SK-N-SH treated with all-trans-retinoic acid at 6 μM for 48 hours (cell line): ENCODE results near the gene BCAS2.
"Not testable (repeated sequence)": the region's sequence is repeated elsewhere in the genome, so short reads cannot be mapped to it uniquely, and the experiment has no call there.

Experiments
- ATAC-seq: fragments of 200-7000 bp; cut with Tn5 transposase; 3 replicates; pipeline ENCODE4 v1.9.1; 2020; ENCODE audit warnings: mild to moderate bottlenecking, moderate library complexity
- ARNTL ChIP-seq: fragments of 450-650 bp; formaldehyde crosslinking; IDR thresholded peaks from 2 replicates; pipeline ENCODE4 v1.5.0; 2020; ENCODE audit warnings: low read depth, mild to moderate bottlenecking, moderate library complexity, borderline replicate concordance
- BACH2 ChIP-seq: fragments of 250-450 bp; sonication (Bioruptor Pico); IDR thresholded peaks from 2 replicates; pipeline ENCODE4 v1.9.0; 2021; ENCODE audit warnings: mild to moderate bottlenecking, borderline replicate concordance
- CSDC2 ChIP-seq: fragments of 250-450 bp; sonication (Bioruptor Pico); IDR thresholded peaks from 2 replicates; pipeline ENCODE4 v1.5.0; 2020; ENCODE audit warnings: mild to moderate bottlenecking, moderate library complexity
- ESRRG ChIP-seq: fragments of 250-450 bp; sonication (Bioruptor Pico); IDR thresholded peaks from 2 replicates; pipeline ENCODE4 v1.6.1; 2021; ENCODE audit warnings: mild to moderate bottlenecking
- GLIS3 ChIP-seq: fragments of 250-450 bp; sonication (Bioruptor Pico); IDR thresholded peaks from 2 replicates; pipeline ENCODE4 v1.5.0; 2020; ENCODE audit warnings: mild to moderate bottlenecking, moderate library complexity
- ISL1 ChIP-seq: fragments of 250-450 bp; sonication (Bioruptor Pico); IDR thresholded peaks from 2 replicates; pipeline ENCODE4 v2.1.2; 2022; ENCODE audit warnings: mild to moderate bottlenecking, moderate library complexity
- OSR1 ChIP-seq: fragments of 250-450 bp; sonication (Bioruptor Pico); IDR thresholded peaks from 2 replicates; pipeline ENCODE4 v1.8.0; 2022; ENCODE audit warnings: moderate library complexity, mild to moderate bottlenecking, inconsistent platforms
- PPARA ChIP-seq: fragments of 250-450 bp; sonication (Bioruptor Pico); IDR thresholded peaks from 2 replicates; pipeline ENCODE4 v1.5.0; 2020; ENCODE audit warnings: mild to moderate bottlenecking, borderline replicate concordance
- RARB ChIP-seq: fragments of 250-450 bp; sonication (Bioruptor Pico); IDR thresholded peaks from 2 replicates; pipeline ENCODE4 v1.8.0; 2021; ENCODE audit warnings: mild to moderate bottlenecking, moderate library complexity
- SNAI2 ChIP-seq: fragments of 250-450 bp; sonication (Bioruptor Pico); IDR thresholded peaks from 2 replicates; pipeline ENCODE4 v1.5.0; 2020; ENCODE audit warnings: mild to moderate bottlenecking, moderate library complexity
- TCF4 ChIP-seq: fragments of 250-450 bp; sonication (Bioruptor Pico); IDR thresholded peaks from 2 replicates; pipeline ENCODE4 v1.8.0; 2021; ENCODE audit warnings: mild to moderate bottlenecking, moderate library complexity, borderline replicate concordance
- TOX ChIP-seq: fragments of 250-450 bp; sonication (Bioruptor Pico); IDR thresholded peaks from 2 replicates; pipeline ENCODE4 v1.8.0; 2021; ENCODE audit warnings: mild to moderate bottlenecking, moderate library complexity, borderline replicate concordance
- ZC3H10 ChIP-seq: fragments of 250-450 bp; sonication (Bioruptor Pico); IDR thresholded peaks from 2 replicates; pipeline ENCODE4 v1.5.1; 2021; ENCODE audit warnings: mild to moderate bottlenecking, moderate library complexity
- ZFP3 ChIP-seq: fragments of 250-450 bp; sonication (Bioruptor Pico); IDR thresholded peaks from 2 replicates; pipeline ENCODE4 v1.5.0; 2020; ENCODE audit warnings: mild to moderate bottlenecking, moderate library complexity
- ZFP30 ChIP-seq: fragments of 450-650 bp; formaldehyde crosslinking; IDR thresholded peaks from 2 replicates; pipeline ENCODE4 v1.5.0; 2022; ENCODE audit warnings: mild to moderate bottlenecking, moderate library complexity
- ZNF70 ChIP-seq: fragments of 450-650 bp; formaldehyde crosslinking; IDR thresholded peaks from 2 replicates; pipeline ENCODE4 v1.5.0; 2020; ENCODE audit warnings: mild to moderate bottlenecking, moderate library complexity
- ZNF8 ChIP-seq: fragments of 450-650 bp; formaldehyde crosslinking; IDR thresholded peaks from 2 replicates; pipeline ENCODE4 v1.5.0; 2020; ENCODE audit warnings: mild to moderate bottlenecking, moderate library complexity
- TF ChIP-seq, protein P1 (sequence below): fragments of 250-450 bp; sonication (Bioruptor Pico); IDR thresholded peaks from 2 replicates; pipeline ENCODE4 v1.8.0; 2021; ENCODE audit warnings: low read depth, mild to moderate bottlenecking, moderate library complexity, borderline replicate concordance
- TF ChIP-seq, protein P2 (sequence below): fragments of 250-450 bp; sonication (Bioruptor Pico); IDR thresholded peaks from 2 replicates; pipeline ENCODE4 v1.5.1; 2021; ENCODE audit warnings: mild to moderate bottlenecking, moderate library complexity
- TF ChIP-seq, protein P3 (sequence below): fragments of 250-450 bp; sonication (Bioruptor Pico); IDR thresholded peaks from 2 replicates; pipeline ENCODE4 v1.5.1; 2020; ENCODE audit warnings: low read depth, mild to moderate bottlenecking, moderate library complexity
- TF ChIP-seq, protein P4 (sequence below): fragments of 250-450 bp; sonication (Bioruptor Pico); IDR thresholded peaks from 2 replicates; pipeline ENCODE4 v1.5.0; 2020; ENCODE audit warnings: mild to moderate bottlenecking, moderate library complexity
- TF ChIP-seq, protein P5 (sequence below): fragments of 250-450 bp; sonication (Bioruptor Pico); IDR thresholded peaks from 2 replicates; pipeline ENCODE4 v1.8.0; 2020; ENCODE audit warnings: mild to moderate bottlenecking, moderate library complexity, borderline replicate concordance

Gene BCAS2

DNA sequence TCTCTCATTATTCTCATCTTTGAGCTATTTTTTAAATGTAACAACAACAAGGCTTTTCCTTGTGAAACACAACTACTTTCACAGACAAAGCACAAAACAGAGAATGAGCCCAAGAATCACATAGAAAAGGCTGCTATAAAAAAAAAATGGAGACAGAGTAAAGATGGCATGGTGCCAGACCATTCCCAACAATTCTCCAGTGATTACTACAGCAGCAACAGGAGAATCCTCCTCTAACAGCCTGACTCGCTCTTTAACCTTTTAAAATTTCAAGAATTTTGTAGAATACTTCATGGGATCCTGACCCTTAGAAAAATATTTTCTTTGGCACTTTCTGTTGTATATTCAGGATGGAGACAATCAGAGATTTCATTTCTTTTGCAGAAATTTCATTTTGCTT lies 3.8 kb upstream of the BCAS2 start:
- TF ChIP-seq ESRRG (CRISPR knock-in tag), result no peak
- TF ChIP-seq, protein P1, sequence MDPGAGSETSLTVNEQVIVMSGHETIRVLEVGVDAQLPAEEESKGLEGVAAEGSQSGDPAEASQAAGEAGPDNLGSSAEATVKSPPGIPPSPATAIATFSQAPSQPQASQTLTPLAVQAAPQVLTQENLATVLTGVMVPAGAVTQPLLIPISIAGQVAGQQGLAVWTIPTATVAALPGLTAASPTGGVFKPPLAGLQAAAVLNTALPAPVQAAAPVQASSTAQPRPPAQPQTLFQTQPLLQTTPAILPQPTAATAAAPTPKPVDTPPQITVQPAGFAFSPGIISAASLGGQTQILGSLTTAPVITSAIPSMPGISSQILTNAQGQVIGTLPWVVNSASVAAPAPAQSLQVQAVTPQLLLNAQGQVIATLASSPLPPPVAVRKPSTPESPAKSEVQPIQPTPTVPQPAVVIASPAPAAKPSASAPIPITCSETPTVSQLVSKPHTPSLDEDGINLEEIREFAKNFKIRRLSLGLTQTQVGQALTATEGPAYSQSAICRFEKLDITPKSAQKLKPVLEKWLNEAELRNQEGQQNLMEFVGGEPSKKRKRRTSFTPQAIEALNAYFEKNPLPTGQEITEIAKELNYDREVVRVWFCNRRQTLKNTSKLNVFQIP (CRISPR knock-in tag), result no peak
- TF ChIP-seq, all 23 proteins: peak for 0
- no peak for ATAC-seq

DNA sequence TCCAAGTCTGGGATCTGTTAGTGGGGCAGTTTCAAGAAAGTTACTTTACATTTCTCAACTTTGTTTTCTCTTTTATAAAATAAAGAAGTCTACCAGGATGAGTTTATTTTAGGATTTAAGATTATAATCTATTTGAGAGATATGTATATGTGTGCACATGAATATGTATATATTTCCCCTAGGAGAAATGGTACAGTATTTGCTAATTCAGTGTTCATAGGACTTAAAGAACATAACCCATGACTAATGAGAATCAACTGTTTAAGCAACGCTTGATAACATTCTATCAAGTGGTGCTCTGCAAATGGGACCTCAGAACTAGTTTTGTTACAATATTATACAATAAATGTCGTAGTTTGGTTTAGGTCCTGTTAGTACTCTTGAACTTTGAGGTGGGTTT lies 7.0 kb downstream of the BCAS2 start:
- TF ChIP-seq TOX (CRISPR knock-in tag) (no peak), ZFP3 (CRISPR knock-in tag) (no peak), ZNF8 (CRISPR knock-in tag) (no peak), ESRRG (CRISPR knock-in tag) (no peak), BACH2 (CRISPR knock-in tag) (no peak), OSR1 (CRISPR knock-in tag) (no peak), TCF4 (CRISPR knock-in tag) (no peak)
- TF ChIP-seq, protein P1 (CRISPR knock-in tag), result no peak
- TF ChIP-seq, protein P2, sequence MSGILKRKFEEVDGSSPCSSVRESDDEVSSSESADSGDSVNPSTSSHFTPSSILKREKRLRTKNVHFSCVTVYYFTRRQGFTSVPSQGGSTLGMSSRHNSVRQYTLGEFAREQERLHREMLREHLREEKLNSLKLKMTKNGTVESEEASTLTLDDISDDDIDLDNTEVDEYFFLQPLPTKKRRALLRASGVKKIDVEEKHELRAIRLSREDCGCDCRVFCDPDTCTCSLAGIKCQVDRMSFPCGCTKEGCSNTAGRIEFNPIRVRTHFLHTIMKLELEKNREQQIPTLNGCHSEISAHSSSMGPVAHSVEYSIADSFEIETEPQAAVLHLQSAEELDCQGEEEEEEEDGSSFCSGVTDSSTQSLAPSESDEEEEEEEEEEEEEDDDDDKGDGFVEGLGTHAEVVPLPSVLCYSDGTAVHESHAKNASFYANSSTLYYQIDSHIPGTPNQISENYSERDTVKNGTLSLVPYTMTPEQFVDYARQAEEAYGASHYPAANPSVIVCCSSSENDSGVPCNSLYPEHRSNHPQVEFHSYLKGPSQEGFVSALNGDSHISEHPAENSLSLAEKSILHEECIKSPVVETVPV (CRISPR knock-in tag), result no peak

DNA sequence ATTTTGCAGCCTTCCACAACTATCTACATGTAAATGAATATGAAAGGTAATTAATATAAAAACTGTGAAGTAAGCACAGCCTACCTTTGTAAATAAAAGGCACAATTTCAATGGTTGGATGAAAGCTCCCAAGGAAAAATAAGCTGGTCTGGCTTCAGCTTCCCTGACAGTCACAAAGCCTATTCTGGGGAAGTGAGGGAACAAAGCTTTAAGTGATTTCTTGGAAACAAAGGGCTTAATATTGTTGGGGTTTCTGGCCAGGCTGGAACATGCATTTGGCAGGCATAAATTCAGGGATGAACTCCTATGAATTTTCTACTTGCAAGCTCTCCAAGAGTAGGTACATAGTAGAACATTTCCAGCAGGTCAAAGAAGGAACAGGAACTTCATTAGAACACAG lies 17.3 kb downstream of the BCAS2 start:
- TF ChIP-seq, protein P1 (CRISPR knock-in tag), result no peak
- no peak for TF ChIP-seq CSDC2 (CRISPR knock-in tag)
- TF ChIP-seq, protein P3, sequence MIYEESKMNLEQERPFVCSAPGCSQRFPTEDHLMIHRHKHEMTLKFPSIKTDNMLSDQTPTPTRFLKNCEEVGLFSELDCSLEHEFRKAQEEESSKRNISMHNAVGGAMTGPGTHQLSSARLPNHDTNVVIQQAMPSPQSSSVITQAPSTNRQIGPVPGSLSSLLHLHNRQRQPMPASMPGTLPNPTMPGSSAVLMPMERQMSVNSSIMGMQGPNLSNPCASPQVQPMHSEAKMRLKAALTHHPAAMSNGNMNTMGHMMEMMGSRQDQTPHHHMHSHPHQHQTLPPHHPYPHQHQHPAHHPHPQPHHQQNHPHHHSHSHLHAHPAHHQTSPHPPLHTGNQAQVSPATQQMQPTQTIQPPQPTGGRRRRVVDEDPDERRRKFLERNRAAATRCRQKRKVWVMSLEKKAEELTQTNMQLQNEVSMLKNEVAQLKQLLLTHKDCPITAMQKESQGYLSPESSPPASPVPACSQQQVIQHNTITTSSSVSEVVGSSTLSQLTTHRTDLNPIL (CRISPR knock-in tag), result no peak
- TF ChIP-seq, protein P4, sequence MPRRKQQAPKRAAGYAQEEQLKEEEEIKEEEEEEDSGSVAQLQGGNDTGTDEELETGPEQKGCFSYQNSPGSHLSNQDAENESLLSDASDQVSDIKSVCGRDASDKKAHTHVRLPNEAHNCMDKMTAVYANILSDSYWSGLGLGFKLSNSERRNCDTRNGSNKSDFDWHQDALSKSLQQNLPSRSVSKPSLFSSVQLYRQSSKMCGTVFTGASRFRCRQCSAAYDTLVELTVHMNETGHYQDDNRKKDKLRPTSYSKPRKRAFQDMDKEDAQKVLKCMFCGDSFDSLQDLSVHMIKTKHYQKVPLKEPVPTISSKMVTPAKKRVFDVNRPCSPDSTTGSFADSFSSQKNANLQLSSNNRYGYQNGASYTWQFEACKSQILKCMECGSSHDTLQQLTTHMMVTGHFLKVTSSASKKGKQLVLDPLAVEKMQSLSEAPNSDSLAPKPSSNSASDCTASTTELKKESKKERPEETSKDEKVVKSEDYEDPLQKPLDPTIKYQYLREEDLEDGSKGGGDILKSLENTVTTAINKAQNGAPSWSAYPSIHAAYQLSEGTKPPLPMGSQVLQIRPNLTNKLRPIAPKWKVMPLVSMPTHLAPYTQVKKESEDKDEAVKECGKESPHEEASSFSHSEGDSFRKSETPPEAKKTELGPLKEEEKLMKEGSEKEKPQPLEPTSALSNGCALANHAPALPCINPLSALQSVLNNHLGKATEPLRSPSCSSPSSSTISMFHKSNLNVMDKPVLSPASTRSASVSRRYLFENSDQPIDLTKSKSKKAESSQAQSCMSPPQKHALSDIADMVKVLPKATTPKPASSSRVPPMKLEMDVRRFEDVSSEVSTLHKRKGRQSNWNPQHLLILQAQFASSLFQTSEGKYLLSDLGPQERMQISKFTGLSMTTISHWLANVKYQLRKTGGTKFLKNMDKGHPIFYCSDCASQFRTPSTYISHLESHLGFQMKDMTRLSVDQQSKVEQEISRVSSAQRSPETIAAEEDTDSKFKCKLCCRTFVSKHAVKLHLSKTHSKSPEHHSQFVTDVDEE (CRISPR knock-in tag), result no peak
- TF ChIP-seq ISL1, result no peak
- no peak for TF ChIP-seq PPARA (CRISPR knock-in tag)
- TF ChIP-seq, protein P2 (CRISPR knock-in tag), result no peak
- TF ChIP-seq RARB, result no peak
- no peak for TF ChIP-seq ZNF70
- no peak for TF ChIP-seq SNAI2 (CRISPR knock-in tag)
- TF ChIP-seq ZFP30 (CRISPR knock-in tag), result no peak
- TF ChIP-seq TCF4 (CRISPR knock-in tag), result no peak
- no peak for TF ChIP-seq TOX (CRISPR knock-in tag)
- no peak for TF ChIP-seq GLIS3 (CRISPR knock-in tag)
- no peak for TF ChIP-seq BACH2 (CRISPR knock-in tag)
- no peak for TF ChIP-seq ZC3H10 (CRISPR knock-in tag)
- TF ChIP-seq, protein P5, sequence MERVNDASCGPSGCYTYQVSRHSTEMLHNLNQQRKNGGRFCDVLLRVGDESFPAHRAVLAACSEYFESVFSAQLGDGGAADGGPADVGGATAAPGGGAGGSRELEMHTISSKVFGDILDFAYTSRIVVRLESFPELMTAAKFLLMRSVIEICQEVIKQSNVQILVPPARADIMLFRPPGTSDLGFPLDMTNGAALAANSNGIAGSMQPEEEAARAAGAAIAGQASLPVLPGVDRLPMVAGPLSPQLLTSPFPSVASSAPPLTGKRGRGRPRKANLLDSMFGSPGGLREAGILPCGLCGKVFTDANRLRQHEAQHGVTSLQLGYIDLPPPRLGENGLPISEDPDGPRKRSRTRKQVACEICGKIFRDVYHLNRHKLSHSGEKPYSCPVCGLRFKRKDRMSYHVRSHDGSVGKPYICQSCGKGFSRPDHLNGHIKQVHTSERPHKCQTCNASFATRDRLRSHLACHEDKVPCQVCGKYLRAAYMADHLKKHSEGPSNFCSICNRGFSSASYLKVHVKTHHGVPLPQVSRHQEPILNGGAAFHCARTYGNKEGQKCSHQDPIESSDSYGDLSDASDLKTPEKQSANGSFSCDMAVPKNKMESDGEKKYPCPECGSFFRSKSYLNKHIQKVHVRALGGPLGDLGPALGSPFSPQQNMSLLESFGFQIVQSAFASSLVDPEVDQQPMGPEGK (CRISPR knock-in tag), result no peak
- no peak for TF ChIP-seq ARNTL (CRISPR knock-in tag)
- no peak for TF ChIP-seq ESRRG (CRISPR knock-in tag)
- ATAC-seq, result no peak

More for the DNA sequence above, 7.0 kb downstream of the BCAS2 start:
- no peak for ATAC-seq

DNA sequence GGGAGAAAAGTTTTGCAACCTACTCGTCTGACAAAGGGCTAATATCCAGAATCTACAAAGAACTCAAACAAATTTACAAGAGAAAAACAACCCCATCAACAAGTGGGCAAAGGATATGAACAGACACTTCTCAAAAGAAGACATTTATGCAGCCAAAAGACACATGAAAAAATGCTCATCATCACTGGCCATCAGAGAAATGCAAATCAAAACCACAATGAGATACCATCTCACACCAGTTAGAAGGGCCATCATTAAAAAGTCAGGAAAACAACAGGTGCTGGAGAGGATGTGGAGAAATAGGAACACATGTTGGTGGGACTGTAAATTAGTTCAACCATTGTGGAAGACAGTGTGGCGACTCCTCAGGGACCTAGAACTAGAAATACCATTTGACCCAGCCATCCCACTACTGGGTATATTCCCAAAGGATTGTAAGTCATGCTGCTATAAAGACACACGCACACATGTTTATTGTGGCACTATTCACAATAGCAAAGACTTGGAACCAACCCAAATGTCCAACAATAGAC lies 18.4 kb downstream of the BCAS2 start:
- ATAC-seq, result not testable (repeated sequence)
